Naive thymus-derived CD8-positive, alpha-beta T cell (primary cell): ENCODE results near the gene RBBP5. TPM values are rescaled to one million over a fixed set of nuclear protein-coding genes. Genes with fewer than 3 reads are reported as not detected.

Source experiments
- ATAC-seq, 2 donors: fragments of 150-1000 bp; cut with Tn5 transposase in 1 of 2; sonication (Bioruptor Pico), chemical (Tn5 transposase) in 1 of 2; 1 replicate in 1 of 2; 2 replicates in 1 of 2; pipeline ENCODE4 v1.10.0; 2021; ENCODE audit warnings: mild to moderate bottlenecking in 2 of 2, moderate library complexity in 2 of 2
- POLR2A ChIA-PET: fragments of 350-600 bp; sonication (Branson Sonifier 250); formaldehyde crosslinking; loops from one replicate; lab custom pipeline; 2021; ENCODE audit warnings: antibody characterized with exemption; lab: Charles Lee
- DNase-seq, 10 donors: peaks; one replicate each; pipeline versions ENCODE4 v3.0.0 to v3.0.0-alpha.2; 2020 to 2022
- H3K27ac Mint-ChIP-seq, 10 donors: one replicate each; pipeline ENCODE4 v1.8.0; 2020 to 2022; ENCODE audit warnings: mild to moderate bottlenecking in 10 of 10, mixed read lengths in 10 of 10, moderate library complexity in 4 of 10, inconsistent platforms in 1 of 10
- H3K27me3 Mint-ChIP-seq, 5 donors: one replicate each; pipeline ENCODE4 v1.8.0; 2021 to 2022; ENCODE audit warnings: mixed read lengths in 5 of 5
- H3K36me3 Mint-ChIP-seq, 3 donors: one replicate each; pipeline ENCODE4 v1.8.0; 2020 to 2022; ENCODE audit warnings: mixed read lengths in 3 of 3, mild to moderate bottlenecking in 2 of 3, inconsistent platforms in 1 of 3
- H3K4me1 Mint-ChIP-seq, 4 donors: one replicate each; pipeline ENCODE4 v1.8.0; 2021 to 2022; ENCODE audit warnings: mixed read lengths in 4 of 4
- H3K4me3 Mint-ChIP-seq, 10 donors: one replicate each; pipeline ENCODE4 v1.8.0; 2020 to 2022; ENCODE audit warnings: mild to moderate bottlenecking in 10 of 10, mixed read lengths in 10 of 10, moderate library complexity in 6 of 10, inconsistent platforms in 1 of 10
- H3K9me3 Mint-ChIP-seq, 9 donors: one replicate each; pipeline ENCODE4 v1.8.0; 2020 to 2022; ENCODE audit warnings: mixed read lengths in 9 of 9, mild to moderate bottlenecking in 3 of 9, inconsistent platforms in 1 of 9, moderate library complexity in 1 of 9
- polyA plus RNA-seq, 3 donors: library from polyadenylated mRNA; unstranded; fragments of 300-500 nt; fragmentation: Illumina TruSeq; gene quantifications; one replicate each; pipeline ENCODE4 v1.2.3, GENCODE V29; 2021
- total RNA-seq, 8 experiments: library from RNA in 2 of 8; stranded (reverse) in 2 of 8; gene quantifications; one replicate each; pipeline ENCODE4 v1.2.3 and lab custom pipeline; 2021 to 2026

Gene RBBP5
- total and polyA plus RNA-seq, 5 experiments from 2014 or later: 20.4 to 31.5 (median 23.2) TPM

- no peak for ATAC-seq
- H3K27me3 Mint-ChIP-seq: no peaks in the 10 kb centered on the region
- POLR2A ChIA-PET: no interaction called here
- H3K27ac Mint-ChIP-seq: peak overlapping the region in 2 of 10 donors; percentile 17 to 37
- no peaks in the 10 kb centered on the region for H3K9me3 Mint-ChIP-seq
- H3K4me3 Mint-ChIP-seq: no peak overlapping the region
- H3K4me1 Mint-ChIP-seq: peaks cover 0 to 4% (median 0%) of the 10 kb centered on the region in 4 donors
- peaks cover 9 to 96% (median 21%) of the 10 kb centered on the region in 3 donors for H3K36me3 Mint-ChIP-seq
- no peak for DNase-seq
Observed at GRCh38 chr1:205088341-205088740, 33.4 kb downstream of the RBBP5 start.

GRCh38 chr1:205084360-205084759, 37.4 kb downstream of the RBBP5 start, which contains the start of gene TMEM81:
TSS of gene TMEM81 (minus strand) at chr1:205084460. CDS start at chr1:205084320, 140 bp downstream.
- Mint-ChIP-seq H3K36me3 (peaks cover 9 to 65% (median 19%) of the 10 kb centered on the region in 3 donors), H3K4me1 (no peaks in the 10 kb centered on the region), H3K27ac (peak within 1 kb of the TSS in 4 of 10 donors; percentile 7 to 60 (median 32)), H3K4me3 (no peak within 1 kb of the TSS), H3K9me3 (no peaks in the 10 kb centered on the region), H3K27me3 (no peaks in the 10 kb centered on the region)
- ATAC-seq: no peak
- no peak for DNase-seq
- POLR2A ChIA-PET: no interaction called here

GRCh38 chr1:205082431-205082830, 39.3 kb downstream of the RBBP5 start:
- no peak for ATAC-seq
- no peaks in the 10 kb centered on the region for H3K9me3 Mint-ChIP-seq
- H3K27me3 Mint-ChIP-seq: no peaks in the 10 kb centered on the region
- no peak overlapping the region for H3K27ac Mint-ChIP-seq
- H3K36me3 Mint-ChIP-seq: peaks cover 9 to 46% (median 14%) of the 10 kb centered on the region in 3 donors
- POLR2A ChIA-PET: interaction anchor here (0.6 kb wide), 1 partner anchor 739 kb away, joined by 3 read pairs; no protein-coding TSS in a partner anchor
- no peak overlapping the region for H3K4me3 Mint-ChIP-seq
- no peaks in the 10 kb centered on the region for H3K4me1 Mint-ChIP-seq
- DNase-seq: no peak

- H3K36me3 Mint-ChIP-seq: peaks cover 0 to under 1% (median 0%) of the 10 kb centered on the region in 3 donors
- H3K27ac Mint-ChIP-seq: no peak overlapping the region
- H3K27me3 Mint-ChIP-seq: no peaks in the 10 kb centered on the region
- no peaks in the 10 kb centered on the region for H3K4me1 Mint-ChIP-seq
- H3K9me3 Mint-ChIP-seq: no peaks in the 10 kb centered on the region
- ATAC-seq (no peak), DNase-seq (no peak)
- POLR2A ChIA-PET: no interaction called here
- H3K4me3 Mint-ChIP-seq: no peak overlapping the region
Observed at GRCh38 chr1:205077934-205078311, 43.9 kb downstream of the RBBP5 start.

- ATAC-seq (no peak), DNase-seq (no peak)
- Mint-ChIP-seq H3K36me3 (no peaks in the 10 kb centered on the region), H3K27ac (no peak overlapping the region), H3K4me1 (no peaks in the 10 kb centered on the region), H3K4me3 (peak overlapping the region in 1 of 10 donors; percentile 28), H3K9me3 (no peaks in the 10 kb centered on the region), H3K27me3 (no peaks in the 10 kb centered on the region)
- POLR2A ChIA-PET: no interaction called here
Observed at GRCh38 chr1:205077158-205077933, 44.4 kb downstream of the RBBP5 start.

- no peak for ATAC-seq
- Mint-ChIP-seq H3K36me3 (no peaks in the 10 kb centered on the region), H3K9me3 (no peaks in the 10 kb centered on the region), H3K4me3 (no peak overlapping the region), H3K27me3 (no peaks in the 10 kb centered on the region), H3K27ac (peak overlapping the region in 1 of 10 donors; percentile 50), H3K4me1 (no peaks in the 10 kb centered on the region)
- no peak for DNase-seq
- POLR2A ChIA-PET: no interaction called here
Observed at GRCh38 chr1:205076245-205076761, 45.5 kb downstream of the RBBP5 start.

GRCh38 chr1:205075642-205076155, 46.1 kb downstream of the RBBP5 start:
- Mint-ChIP-seq H3K4me1 (no peaks in the 10 kb centered on the region), H3K4me3 (no peak overlapping the region), H3K27me3 (no peaks in the 10 kb centered on the region), H3K9me3 (no peaks in the 10 kb centered on the region), H3K36me3 (no peaks in the 10 kb centered on the region), H3K27ac (no peak overlapping the region)
- POLR2A ChIA-PET: no interaction called here
- ATAC-seq (no peak), DNase-seq (no peak)

GRCh38 chr1:205074513-205074912, 47.3 kb downstream of the RBBP5 start:
- Mint-ChIP-seq H3K27ac (no peak overlapping the region), H3K4me3 (no peak overlapping the region)

GRCh38 chr1:205074084-205074483, 47.7 kb downstream of the RBBP5 start:
- POLR2A ChIA-PET: no interaction called here
- Mint-ChIP-seq H3K4me1 (no peaks in the 10 kb centered on the region), H3K36me3 (no peaks in the 10 kb centered on the region), H3K27me3 (no peaks in the 10 kb centered on the region), H3K27ac (no peak overlapping the region), H3K4me3 (no peak overlapping the region), H3K9me3 (no peaks in the 10 kb centered on the region)
- ATAC-seq: no peak
- no peak for DNase-seq

More at GRCh38 chr1:205074513-205074912, 47.3 kb downstream of the RBBP5 start:
- POLR2A ChIA-PET: no interaction called here
- no peaks in the 10 kb centered on the region for H3K36me3 Mint-ChIP-seq
- H3K9me3 Mint-ChIP-seq: no peaks in the 10 kb centered on the region
- DNase-seq: no peak
- H3K27me3 Mint-ChIP-seq: no peaks in the 10 kb centered on the region
- no peaks in the 10 kb centered on the region for H3K4me1 Mint-ChIP-seq
- ATAC-seq: no peak

GRCh38 chr1:205073511-205073910, 48.3 kb downstream of the RBBP5 start:
- Mint-ChIP-seq H3K9me3 (no peaks in the 10 kb centered on the region), H3K4me1 (no peaks in the 10 kb centered on the region), H3K27ac (no peak overlapping the region), H3K36me3 (no peaks in the 10 kb centered on the region), H3K27me3 (no peaks in the 10 kb centered on the region), H3K4me3 (no peak overlapping the region)
- DNase-seq: no peak
- no peak for ATAC-seq
- POLR2A ChIA-PET: no interaction called here

GRCh38 chr1:205072881-205073280, 48.9 kb downstream of the RBBP5 start:
- Mint-ChIP-seq H3K36me3 (no peaks in the 10 kb centered on the region), H3K4me1 (no peaks in the 10 kb centered on the region), H3K4me3 (no peak overlapping the region), H3K9me3 (no peaks in the 10 kb centered on the region), H3K27ac (no peak overlapping the region), H3K27me3 (no peaks in the 10 kb centered on the region)
- POLR2A ChIA-PET: no interaction called here
- ATAC-seq: no peak
- no peak for DNase-seq

GRCh38 chr1:205072286-205072685, 49.5 kb downstream of the RBBP5 start:
- Mint-ChIP-seq H3K27ac (no peak overlapping the region), H3K4me1 (no peaks in the 10 kb centered on the region), H3K4me3 (no peak overlapping the region), H3K36me3 (no peaks in the 10 kb centered on the region), H3K9me3 (no peaks in the 10 kb centered on the region), H3K27me3 (no peaks in the 10 kb centered on the region)
- DNase-seq (no peak), ATAC-seq (no peak)
- POLR2A ChIA-PET: no interaction called here

- no peak for DNase-seq
- ATAC-seq: no peak
- H3K36me3 Mint-ChIP-seq: no peaks in the 10 kb centered on the region
- H3K27me3 Mint-ChIP-seq: no peaks in the 10 kb centered on the region
- H3K4me3 Mint-ChIP-seq: no peak overlapping the region
- H3K9me3 Mint-ChIP-seq: no peaks in the 10 kb centered on the region
- no peak overlapping the region for H3K27ac Mint-ChIP-seq
- no peaks in the 10 kb centered on the region for H3K4me1 Mint-ChIP-seq
- POLR2A ChIA-PET: no interaction called here
Observed at GRCh38 chr1:205071801-205072200, 50.0 kb downstream of the RBBP5 start.
